GM12875 (cell line): ENCODE results near the gene INF2.

Source experiments
- H3K4me3 ChIP-seq: one replicate; pipeline ENCODE4 v1.5.1; 2011; ENCODE audit warnings: low read depth, low read length, control low read depth
- TF ChIP-seq, protein P1 (sequence below): IDR thresholded peaks from 2 replicates; pipeline ENCODE4 v1.5.1; 2011; ENCODE audit warnings: low read depth, mild to moderate bottlenecking, control low read depth, inconsistent platforms, low read length, moderate library complexity, borderline replicate concordance; ENCODE audit not compliant: insufficient read depth

Gene INF2

GRCh38 chr14:104766863-104767633 is 77.6 kb downstream of the INF2 start:
- H3K4me3 ChIP-seq: no peak overlapping the region
- TF ChIP-seq, protein P1, sequence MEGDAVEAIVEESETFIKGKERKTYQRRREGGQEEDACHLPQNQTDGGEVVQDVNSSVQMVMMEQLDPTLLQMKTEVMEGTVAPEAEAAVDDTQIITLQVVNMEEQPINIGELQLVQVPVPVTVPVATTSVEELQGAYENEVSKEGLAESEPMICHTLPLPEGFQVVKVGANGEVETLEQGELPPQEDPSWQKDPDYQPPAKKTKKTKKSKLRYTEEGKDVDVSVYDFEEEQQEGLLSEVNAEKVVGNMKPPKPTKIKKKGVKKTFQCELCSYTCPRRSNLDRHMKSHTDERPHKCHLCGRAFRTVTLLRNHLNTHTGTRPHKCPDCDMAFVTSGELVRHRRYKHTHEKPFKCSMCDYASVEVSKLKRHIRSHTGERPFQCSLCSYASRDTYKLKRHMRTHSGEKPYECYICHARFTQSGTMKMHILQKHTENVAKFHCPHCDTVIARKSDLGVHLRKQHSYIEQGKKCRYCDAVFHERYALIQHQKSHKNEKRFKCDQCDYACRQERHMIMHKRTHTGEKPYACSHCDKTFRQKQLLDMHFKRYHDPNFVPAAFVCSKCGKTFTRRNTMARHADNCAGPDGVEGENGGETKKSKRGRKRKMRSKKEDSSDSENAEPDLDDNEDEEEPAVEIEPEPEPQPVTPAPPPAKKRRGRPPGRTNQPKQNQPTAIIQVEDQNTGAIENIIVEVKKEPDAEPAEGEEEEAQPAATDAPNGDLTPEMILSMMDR: no peak

DNA sequence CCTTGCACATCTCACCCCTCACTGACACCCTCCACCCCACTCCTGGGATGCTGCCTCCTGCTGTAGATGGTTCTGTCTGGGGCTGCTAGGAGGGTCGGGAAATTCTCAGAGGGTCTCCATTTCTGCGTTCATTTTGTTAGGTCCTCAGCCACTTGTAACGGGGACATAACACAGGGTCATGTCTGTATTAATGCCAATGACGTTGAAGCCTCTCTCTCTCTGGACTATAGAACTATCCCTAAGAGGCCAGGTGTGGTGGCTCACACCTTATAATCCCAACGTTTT is 78.2 kb downstream of the INF2 start:
- no peak overlapping the region for H3K4me3 ChIP-seq
- TF ChIP-seq, protein P1: no peak

- TF ChIP-seq, protein P1: peak; percentile 96
- H3K4me3 ChIP-seq: no peak overlapping the region
Observed at GRCh38 chr14:104768437-104769323, 79.3 kb downstream of the INF2 start.

DNA sequence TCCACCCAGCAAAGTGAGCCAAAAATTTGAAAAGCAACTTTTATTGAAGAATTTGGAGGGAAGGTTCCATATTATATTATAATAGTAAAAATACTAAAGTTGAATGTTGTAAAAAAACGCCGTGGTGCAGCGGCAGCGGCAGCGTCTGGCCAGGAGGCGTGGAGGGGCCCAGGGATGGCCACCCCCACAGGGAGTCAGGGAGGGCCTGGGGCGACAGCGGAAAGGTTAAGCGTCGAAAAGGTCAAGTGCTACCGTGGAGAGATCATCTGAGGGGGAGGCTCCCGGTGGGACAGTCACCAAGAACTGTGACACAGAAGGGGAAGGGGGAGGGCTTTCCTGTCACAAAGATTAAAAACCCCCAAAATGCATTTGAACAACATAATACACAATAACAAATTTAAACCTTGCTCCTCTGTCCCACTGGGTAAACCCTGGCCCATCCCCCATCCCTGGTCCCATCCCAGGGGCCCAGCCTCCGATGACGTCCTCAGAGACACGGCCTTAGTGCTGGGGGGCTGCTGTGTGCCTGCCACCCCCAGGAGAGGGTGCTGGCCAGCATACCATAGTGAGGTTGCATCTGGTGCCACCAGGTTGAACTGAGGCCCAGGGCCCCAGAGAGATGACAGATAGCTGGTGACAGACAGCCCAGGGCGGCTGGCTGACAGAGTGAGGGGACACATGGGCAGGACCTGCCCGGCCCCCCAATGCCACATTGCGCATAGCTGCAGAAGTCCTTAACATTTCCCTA is 80.1 kb downstream of the INF2 start:
- H3K4me3 ChIP-seq: no peak overlapping the region
- TF ChIP-seq, protein P1: no peak

DNA sequence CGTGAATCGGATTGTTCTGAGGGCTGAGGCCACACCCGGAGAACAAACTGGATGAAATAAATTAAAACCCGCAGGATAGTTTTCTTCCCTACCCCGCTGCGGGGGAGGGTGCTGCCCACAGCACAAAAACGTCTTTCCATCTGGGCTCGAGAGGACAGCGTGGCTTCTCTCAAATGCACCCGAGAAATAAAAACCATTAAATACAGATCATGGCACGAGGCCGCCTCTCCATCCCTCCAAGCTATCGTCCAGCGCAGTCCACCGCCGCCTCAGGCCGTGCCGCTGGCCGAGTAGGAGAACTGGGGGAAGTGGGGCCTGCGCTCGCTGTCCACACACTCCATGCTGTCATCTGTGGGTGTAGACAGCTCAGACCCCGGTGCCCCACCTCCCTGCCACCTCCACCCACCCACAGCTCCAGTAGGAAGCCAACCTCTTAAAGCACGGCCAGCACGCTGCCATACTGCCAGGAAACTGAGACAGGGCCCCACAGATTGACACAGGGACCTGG is 80.7 kb downstream of the INF2 start:
- TF ChIP-seq, protein P1: no peak
- H3K4me3 ChIP-seq: no peak overlapping the region

GRCh38 chr14:104770851-104771272 is 81.4 kb downstream of the INF2 start:
- TF ChIP-seq, protein P1: peak; percentile 84
- no peak overlapping the region for H3K4me3 ChIP-seq
